Activated CD4-positive, alpha-beta T cell treated with anti-CD3 and anti-CD28 coated beads, Interleukin-2, amount 10 ng/mL, durations not matched to agents 24 days and 14 days (primary cell): ENCODE results near the gene RAG1. TPM values are rescaled to one million over a fixed set of nuclear protein-coding genes. Genes with fewer than 3 reads are reported as not detected.
"Not testable (repeated sequence)": the region's sequence is repeated elsewhere in the genome, so short reads cannot be mapped to it uniquely, and the experiment has no call there.

ENCODE experiments used
- DNase-seq: peaks from one replicate; pipeline ENCODE4 v3.0.0; 2022
- H3K27ac Mint-ChIP-seq: one replicate; pipeline ENCODE4 v1.8.0; 2022; ENCODE audit warnings: mild to moderate bottlenecking, mixed read lengths
- H3K27me3 Mint-ChIP-seq: one replicate; pipeline ENCODE4 v1.8.0; 2022; ENCODE audit warnings: mixed read lengths
- H3K36me3 Mint-ChIP-seq: one replicate; pipeline ENCODE4 v1.8.0; 2022; ENCODE audit warnings: low read depth, mild to moderate bottlenecking, mixed read lengths
- H3K4me1 Mint-ChIP-seq: one replicate; pipeline ENCODE4 v1.8.0; 2021; ENCODE audit warnings: mixed read lengths
- H3K4me3 Mint-ChIP-seq: one replicate; pipeline ENCODE4 v1.8.0; 2022; ENCODE audit warnings: mild to moderate bottlenecking, moderate library complexity, mixed read lengths
- H3K9me3 Mint-ChIP-seq: one replicate; pipeline ENCODE4 v1.8.0; 2021; ENCODE audit warnings: mixed read lengths
- intact Hi-C: fragments of 100-400 bp; cut with micrococcal nuclease; formaldehyde crosslinking; loops from one replicate; pipeline ENCODE4 v1.15.1; 2023
- total RNA-seq: library from RNA; stranded (reverse); gene quantifications from 2 replicates; pipeline ENCODE4 v1.2.3, GENCODE V29; 2022

Gene RAG1
- 0.14 TPM in 1 of 2 replicates, not detected in the other for total RNA-seq

GRCh38 chr11:36567694-36568093, at the start of gene RAG1:
Gene RAG1, plus strand, starts transcription at chr11:36568007. Its CDS starts 5,298 bp downstream, at chr11:36573305.
- no peak within 1 kb of the TSS for H3K4me3 Mint-ChIP-seq
- intact Hi-C loops, result no loop called here
- peaks cover 6% of the 10 kb centered on the region for H3K4me1 Mint-ChIP-seq
- no peaks in the 10 kb centered on the region for H3K9me3 Mint-ChIP-seq
- H3K36me3 Mint-ChIP-seq, result no peaks in the 10 kb centered on the region
- no peak for DNase-seq
- H3K27me3 Mint-ChIP-seq, result peaks cover 69% of the 10 kb centered on the region
- no peak within 1 kb of the TSS for H3K27ac Mint-ChIP-seq

GRCh38 chr11:36530840-36531239, 37.0 kb upstream of the RAG1 start:
- no peak overlapping the region for H3K4me3 Mint-ChIP-seq
- no peak for DNase-seq
- no peaks in the 10 kb centered on the region for H3K36me3 Mint-ChIP-seq
- H3K4me1 Mint-ChIP-seq, result no peaks in the 10 kb centered on the region
- H3K27ac Mint-ChIP-seq, result no peak overlapping the region
- H3K27me3 Mint-ChIP-seq, result peaks cover 20% of the 10 kb centered on the region
- H3K9me3 Mint-ChIP-seq, result peaks cover 3% of the 10 kb centered on the region
- intact Hi-C loops, result no loop called here

- H3K27ac Mint-ChIP-seq, result no peak overlapping the region
- intact Hi-C loops, result no loop called here
- H3K27me3 Mint-ChIP-seq, result peaks cover 20% of the 10 kb centered on the region
- peak; percentile 51 for DNase-seq
- peaks cover 3% of the 10 kb centered on the region for H3K9me3 Mint-ChIP-seq
- H3K36me3 Mint-ChIP-seq, result no peaks in the 10 kb centered on the region
- H3K4me3 Mint-ChIP-seq, result no peak overlapping the region
- H3K4me1 Mint-ChIP-seq, result no peaks in the 10 kb centered on the region
Observed at GRCh38 chr11:36532941-36533601, 34.7 kb upstream of the RAG1 start.

- H3K27ac Mint-ChIP-seq, result no peak overlapping the region
- no peaks in the 10 kb centered on the region for H3K4me1 Mint-ChIP-seq
- no peaks in the 10 kb centered on the region for H3K9me3 Mint-ChIP-seq
- peaks cover 10% of the 10 kb centered on the region for H3K27me3 Mint-ChIP-seq
- H3K4me3 Mint-ChIP-seq, result no peak overlapping the region
- intact Hi-C loops, result no loop called here
- DNase-seq, result peak; percentile 34
- no peaks in the 10 kb centered on the region for H3K36me3 Mint-ChIP-seq
Observed at GRCh38 chr11:36534276-36534840, 33.4 kb upstream of the RAG1 start.

GRCh38 chr11:36540998-36541397, 26.8 kb upstream of the RAG1 start:
- H3K4me3 Mint-ChIP-seq, result no peak overlapping the region
- H3K4me1 Mint-ChIP-seq, result peaks cover 8% of the 10 kb centered on the region
- intact Hi-C loops, result no loop called here
- H3K36me3 Mint-ChIP-seq, result no peaks in the 10 kb centered on the region
- H3K9me3 Mint-ChIP-seq, result no peaks in the 10 kb centered on the region
- peak; percentile 82 for DNase-seq
- H3K27ac Mint-ChIP-seq, result no peak overlapping the region
- H3K27me3 Mint-ChIP-seq, result peaks cover 19% of the 10 kb centered on the region

GRCh38 chr11:36550385-36551115, 17.3 kb upstream of the RAG1 start:
- intact Hi-C loops, result no loop called here
- Mint-ChIP-seq H3K27ac (no peak overlapping the region), H3K36me3 (no peaks in the 10 kb centered on the region), H3K27me3 (peaks cover 35% of the 10 kb centered on the region), H3K9me3 (no peaks in the 10 kb centered on the region), H3K4me3 (no peak overlapping the region), H3K4me1 (no peaks in the 10 kb centered on the region)
- DNase-seq, result peak; percentile 22

GRCh38 chr11:36557390-36557789, 10.4 kb upstream of the RAG1 start:
- peaks cover 22% of the 10 kb centered on the region for H3K4me1 Mint-ChIP-seq
- DNase-seq, result peak; percentile 28
- peaks cover 15% of the 10 kb centered on the region for H3K9me3 Mint-ChIP-seq
- intact Hi-C loops, result loop anchor here (5.0 kb wide), 2 partner anchors 50 to 205 kb away; no protein-coding TSS in a partner anchor
- peaks cover 11% of the 10 kb centered on the region for H3K27me3 Mint-ChIP-seq
- not testable (repeated sequence) for H3K4me3 Mint-ChIP-seq, H3K36me3 Mint-ChIP-seq, H3K27ac Mint-ChIP-seq

GRCh38 chr11:36557991-36558390, 9.8 kb upstream of the RAG1 start:
- Mint-ChIP-seq H3K4me3 (peak overlapping the region; percentile 60), H3K27ac (peak overlapping the region; percentile 84), H3K9me3 (peaks cover 15% of the 10 kb centered on the region), H3K27me3 (peaks cover 12% of the 10 kb centered on the region), H3K36me3 (peaks cover 6% of the 10 kb centered on the region), H3K4me1 (peaks cover 22% of the 10 kb centered on the region)
- intact Hi-C loops, result loop anchor here (5.0 kb wide), 2 partner anchors 51 to 206 kb away; no protein-coding TSS in a partner anchor
- no peak for DNase-seq

- Mint-ChIP-seq H3K27me3 (peaks cover 17% of the 10 kb centered on the region), H3K27ac (peak overlapping the region; percentile 84), H3K4me1 (peaks cover 22% of the 10 kb centered on the region), H3K4me3 (peak overlapping the region; percentile 60), H3K36me3 (peaks cover 6% of the 10 kb centered on the region), H3K9me3 (peaks cover 15% of the 10 kb centered on the region)
- intact Hi-C loops, result loop anchor here (5.0 kb wide), 2 partner anchors 51 to 206 kb away; no protein-coding TSS in a partner anchor
- DNase-seq, result no peak
Observed at GRCh38 chr11:36558571-36559413, 9.0 kb upstream of the RAG1 start.

GRCh38 chr11:36564376-36565030, 3.3 kb upstream of the RAG1 start:
- Mint-ChIP-seq H3K27me3 (peaks cover 56% of the 10 kb centered on the region), H3K4me3 (peak overlapping the region; percentile 73), H3K9me3 (peaks cover 11% of the 10 kb centered on the region), H3K36me3 (no peaks in the 10 kb centered on the region), H3K4me1 (peaks cover 12% of the 10 kb centered on the region), H3K27ac (no peak overlapping the region)
- intact Hi-C loops, result loop anchor here (1.0 to 5.0 kb wide), 4 partner anchors 58 to 272 kb away; no protein-coding TSS in a partner anchor
- DNase-seq, result peak; percentile 85

GRCh38 chr11:36565031-36565610, 2.7 kb upstream of the RAG1 start:
- no peak for DNase-seq
- Mint-ChIP-seq H3K36me3 (no peaks in the 10 kb centered on the region), H3K9me3 (peaks cover 6% of the 10 kb centered on the region), H3K4me3 (no peak overlapping the region), H3K4me1 (peaks cover 6% of the 10 kb centered on the region), H3K27ac (no peak overlapping the region), H3K27me3 (peaks cover 57% of the 10 kb centered on the region)
- intact Hi-C loops, result no loop called here

- DNase-seq, result no peak
- peaks cover 6% of the 10 kb centered on the region for H3K4me1 Mint-ChIP-seq
- H3K4me3 Mint-ChIP-seq, result no peak overlapping the region
- H3K27ac Mint-ChIP-seq, result no peak overlapping the region
- H3K27me3 Mint-ChIP-seq, result peaks cover 67% of the 10 kb centered on the region
- intact Hi-C loops, result no loop called here
- no peaks in the 10 kb centered on the region for H3K9me3 Mint-ChIP-seq
- no peaks in the 10 kb centered on the region for H3K36me3 Mint-ChIP-seq
Observed at GRCh38 chr11:36566407-36567053, 1.3 kb upstream of the RAG1 start.
